SK-N-DZ (cell line): ENCODE results near the gene FLYWCH1. TPM values are rescaled to one million over a fixed set of nuclear protein-coding genes. Genes with fewer than 3 reads are reported as not detected.

Experiments used
- DNase-seq: peaks from one replicate; pipeline ENCODE4 v3.0.0-alpha.2; 2015; ENCODE audit warnings: low spot score
- polyA plus RNA-seq, 2 experiments: library from polyadenylated mRNA; depleted of rRNA; stranded (reverse); fragments of >200 nt; gene quantifications; 2 replicates each; pipeline ENCODE4 v1.2.3, GENCODE V29; 2014

The FLYWCH1 gene
- 8.9 and 24.9 TPM in 2 replicates for polyA plus RNA-seq (2014; cell fraction: cytosol; rRNA removed)
- polyA plus RNA-seq (2014; cell fraction: nucleus; rRNA removed), result 16.2 and 22.0 TPM in 2 replicates

GRCh38 chr16:2911638-2912329 lies at the start of gene FLYWCH1:
Gene FLYWCH1, plus strand, starts transcription at chr16:2911931. Its CDS starts 17,755 bp downstream, at chr16:2929686.
- DNase-seq, result peak; percentile 96

- DNase-seq, result no peak
Measured at GRCh38 chr16:2865651-2866050, 46.1 kb upstream of the FLYWCH1 start.

- no peak for DNase-seq
Measured at GRCh38 chr16:2866431-2866830, 45.3 kb upstream of the FLYWCH1 start.

GRCh38 chr16:2867661-2867986 lies 44.1 kb upstream of the FLYWCH1 start:
- DNase-seq, result no peak

GRCh38 chr16:2867987-2868789 lies 43.5 kb upstream of the FLYWCH1 start:
- peak; percentile 91 for DNase-seq

- no peak for DNase-seq
Measured at GRCh38 chr16:2871926-2872325, 39.8 kb upstream of the FLYWCH1 start.

GRCh38 chr16:2874032-2874911 lies 37.5 kb upstream of the FLYWCH1 start:
- no peak for DNase-seq

GRCh38 chr16:2874912-2875362 lies 36.8 kb upstream of the FLYWCH1 start:
- DNase-seq, result peak; percentile 75

- no peak for DNase-seq
Measured at GRCh38 chr16:2879854-2880508, 31.8 kb upstream of the FLYWCH1 start.

GRCh38 chr16:2881783-2882649 lies 29.7 kb upstream of the FLYWCH1 start:
- DNase-seq, result peak; percentile 54

- peak; percentile 99 for DNase-seq
Measured at GRCh38 chr16:2882650-2883457, 28.9 kb upstream of the FLYWCH1 start, which contains the start of gene FLYWCH2. Gene FLYWCH2, plus strand, starts transcription at chr16:2883215. Its CDS starts 13,235 bp downstream, at chr16:2896450.

GRCh38 chr16:2883458-2883908 lies 28.2 kb upstream of the FLYWCH1 start:
- DNase-seq, result no peak

- no peak for DNase-seq
Measured at GRCh38 chr16:2884041-2884451, 27.7 kb upstream of the FLYWCH1 start.

- no peak for DNase-seq
Measured at GRCh38 chr16:2894231-2894630, 17.5 kb upstream of the FLYWCH1 start.

- DNase-seq, result no peak
Measured at GRCh38 chr16:2895813-2896212, 15.9 kb upstream of the FLYWCH1 start.

- DNase-seq, result no peak
Measured at GRCh38 chr16:2896480-2897010, 15.2 kb upstream of the FLYWCH1 start.

GRCh38 chr16:2897110-2897509 lies 14.6 kb upstream of the FLYWCH1 start:
- DNase-seq, result no peak

- DNase-seq, result no peak
Measured at GRCh38 chr16:2898831-2899563, 12.7 kb upstream of the FLYWCH1 start.
